H1 (cell line): ENCODE measurements around the gene STYXL1. TPM values are rescaled to one million over a fixed set of nuclear protein-coding genes. Genes with fewer than 3 reads are reported as not detected.

Experiments
- CTCF ChIA-PET: fragments of 300-600 bp; sonication (Branson Sonifier 250); formaldehyde crosslinking; loops from one replicate; lab custom pipeline; 2021; ENCODE audit not compliant: partially characterized antibody; lab: Charles Lee
- POLR2A ChIA-PET: fragments of 300-600 bp; sonication (Branson Sonifier 250); formaldehyde crosslinking; loops from one replicate; lab custom pipeline; 2021; ENCODE audit warnings: inconsistent platforms; ENCODE audit not compliant: partially characterized antibody; lab: Charles Lee
- DNase-seq, 2 experiments: peaks; one replicate each; pipeline versions ENCODE4 v3.0.0 to v3.0.0-alpha.2; 2010 to 2022; ENCODE audit warnings: low spot score in 2 of 2, low read depth in 1 of 2, mixed read lengths in 1 of 2
- FAIRE-seq: peaks from 2 replicates; lab custom pipeline; 2011; peaks lifted over from hg19 to GRCh38; lab: Jason Lieb, UNC
- H2AFZ ChIP-seq: 2 replicates; pipeline ENCODE4 v1.8.1; 2012; ENCODE audit warnings: low read length, inconsistent platforms
- H2AK5ac ChIP-seq: 2 replicates; pipeline ENCODE4 v1.6.1; 2013; ENCODE audit warnings: low read depth, low read length
- H2BK120ac ChIP-seq: replicated peaks from 2 replicates; pipeline ENCODE3; 2013; ENCODE audit warnings: low read depth, low read length, inconsistent platforms
- H2BK12ac ChIP-seq: 2 replicates; pipeline ENCODE4 v1.6.1; 2013; ENCODE audit warnings: low read depth, low read length
- H2BK15ac ChIP-seq: 2 replicates; pipeline ENCODE4 v1.6.1; 2013; ENCODE audit warnings: low read length
- H2BK20ac ChIP-seq: 2 replicates; pipeline ENCODE4 v1.6.1; 2013; ENCODE audit warnings: low read length
- H2BK5ac ChIP-seq: 2 replicates; pipeline ENCODE4 v1.6.1; 2013; ENCODE audit warnings: low read depth, low read length
- H3K14ac ChIP-seq: 2 replicates; pipeline ENCODE4 v1.6.1; 2013; ENCODE audit warnings: inconsistent platforms; ENCODE audit not compliant: insufficient read length
- H3K18ac ChIP-seq: 2 replicates; pipeline ENCODE4 v1.6.1; 2013; ENCODE audit warnings: low read length; ENCODE audit errors: extremely low read depth
- H3K23ac ChIP-seq: 2 replicates; pipeline ENCODE4 v1.6.1; 2013; ENCODE audit warnings: inconsistent platforms; ENCODE audit not compliant: insufficient read length
- H3K23me2 ChIP-seq: 2 replicates; pipeline ENCODE4 v1.6.1; 2013; ENCODE audit warnings: low read depth, low read length
- H3K27ac ChIP-seq: 2 replicates; pipeline ENCODE4 v1.6.1; 2011; ENCODE audit warnings: low read depth, low read length, inconsistent platforms
- H3K27me3 ChIP-seq, 4 experiments: replicated peaks in 1 of 4; 1 replicate in 1 of 4; 2 replicates in 3 of 4; pipeline versions ENCODE4 v1.6.1 to v1.8.1; 2011 to 2013; ENCODE audit warnings: low read length in 3 of 4, mild to moderate bottlenecking in 3 of 4, inconsistent platforms in 2 of 4, mixed read lengths in 2 of 4, moderate library complexity in 1 of 4; ENCODE audit not compliant: control insufficient read depth in 3 of 4, insufficient read depth in 3 of 4; ENCODE audit errors: extremely low read depth in 1 of 4
- H3K36me3 ChIP-seq, 4 experiments: 2 replicates each; pipeline versions ENCODE4 v1.6.1 to v1.8.1; 2011 to 2013; ENCODE audit warnings: mild to moderate bottlenecking in 4 of 4, low read length in 3 of 4, moderate library complexity in 2 of 4, control low read depth in 1 of 4, inconsistent platforms in 1 of 4; ENCODE audit not compliant: insufficient read depth in 4 of 4, control insufficient read depth in 2 of 4
- H3K4ac ChIP-seq: replicated peaks from 2 replicates; pipeline ENCODE3; 2013; ENCODE audit warnings: low read length, low read depth, mixed read lengths, inconsistent platforms; ENCODE audit not compliant: insufficient read length
- H3K4me1 ChIP-seq, 4 experiments: replicated peaks in 1 of 4; 1 replicate in 1 of 4; 2 replicates in 3 of 4; pipeline versions ENCODE4 v1.6.1 to v1.8.1; 2011 to 2013; ENCODE audit warnings: low read length in 3 of 4, inconsistent platforms in 2 of 4, mixed read lengths in 1 of 4; ENCODE audit not compliant: insufficient read depth in 4 of 4, control insufficient read depth in 3 of 4
- H3K4me2 ChIP-seq, 2 experiments: 2 replicates each; pipeline versions ENCODE4 v1.6.1 to v1.8.1; 2011 to 2013; ENCODE audit warnings: low read depth in 2 of 2, low read length in 2 of 2, control low read depth in 1 of 2, inconsistent platforms in 1 of 2, mild to moderate bottlenecking in 1 of 2; ENCODE audit not compliant: insufficient read depth in 1 of 2
- H3K4me3 ChIP-seq, 4 experiments: fragments of 200-600, 300-600 bp in 1 of 4; sonication (generic), shearing (Covaris generic), sonication (Bioruptor Twin) in 1 of 4; 2 replicates each; pipeline versions ENCODE4 v1.5.1 to v1.8.1; 2011 to 2016; ENCODE audit warnings: low read length in 4 of 4, low read depth in 3 of 4, control low read depth in 2 of 4, inconsistent platforms in 2 of 4, mild to moderate bottlenecking in 2 of 4, mixed read lengths in 1 of 4, moderate library complexity in 1 of 4; ENCODE audit not compliant: insufficient read depth in 2 of 4; ENCODE audit errors: extremely low read depth in 1 of 4
- H3K56ac ChIP-seq: replicated peaks from 2 replicates; pipeline ENCODE3; 2013; ENCODE audit warnings: low read depth, mild to moderate bottlenecking, mixed read lengths, low read length, inconsistent platforms; ENCODE audit not compliant: insufficient read length
- H3K79me1 ChIP-seq: 2 replicates; pipeline ENCODE4 v1.6.1; 2013; ENCODE audit warnings: low read depth, low read length, control low read depth
- H3K79me2 ChIP-seq, 2 experiments: 2 replicates each; pipeline versions ENCODE4 v1.6.1 to v1.8.1; 2012 to 2013; ENCODE audit warnings: low read length in 2 of 2, mild to moderate bottlenecking in 2 of 2, inconsistent platforms in 1 of 2; ENCODE audit not compliant: insufficient read depth in 2 of 2, control insufficient read depth in 1 of 2
- H3K9ac ChIP-seq, 4 experiments: replicated peaks in 1 of 4; 1 replicate in 1 of 4; 2 replicates in 3 of 4; pipeline versions ENCODE4 v1.6.1 to v1.8.1; 2011 to 2013; ENCODE audit warnings: low read depth in 3 of 4, low read length in 3 of 4, control low read depth in 2 of 4, mild to moderate bottlenecking in 2 of 4, moderate library complexity in 2 of 4, inconsistent platforms in 1 of 4; ENCODE audit errors: extremely low read depth in 1 of 4
- H3K9me3 ChIP-seq, 2 experiments: 2 replicates each; pipeline versions ENCODE4 v1.6.1 to v1.8.1; 2012 to 2013; ENCODE audit warnings: mild to moderate bottlenecking in 2 of 2, moderate library complexity in 2 of 2, control low read depth in 1 of 2, inconsistent platforms in 1 of 2, low read depth in 1 of 2, low read length in 1 of 2, mixed read lengths in 1 of 2; ENCODE audit not compliant: insufficient read depth in 2 of 2
- H4K20me1 ChIP-seq, 2 experiments: replicated peaks in 1 of 2; 2 replicates each; pipeline versions ENCODE3 to v1.8.1; 2011 to 2013; ENCODE audit warnings: inconsistent platforms in 2 of 2, low read length in 2 of 2, mild to moderate bottlenecking in 1 of 2; ENCODE audit not compliant: insufficient read depth in 2 of 2, control insufficient read depth in 1 of 2
- H4K5ac ChIP-seq: 2 replicates; pipeline ENCODE4 v1.6.1; 2013; ENCODE audit warnings: low read length, low read depth, mixed read lengths, inconsistent platforms; ENCODE audit not compliant: insufficient read length
- H4K8ac ChIP-seq: 2 replicates; pipeline ENCODE4 v1.8.0; 2013; ENCODE audit warnings: mild to moderate bottlenecking, moderate library complexity, low read length, inconsistent platforms; ENCODE audit not compliant: insufficient read depth; ENCODE audit errors: extremely low read depth
- H4K91ac ChIP-seq: replicated peaks from 2 replicates; pipeline ENCODE3; 2013; ENCODE audit warnings: low read length, mixed read lengths, inconsistent platforms; ENCODE audit not compliant: insufficient read length
- ASH2L ChIP-seq: fragments of 200-600, 300-600 bp; sonication (generic); IDR thresholded peaks from one replicate; pipeline ENCODE4 v1.7.1; 2017; ENCODE audit warnings: low read length
- BRCA1 ChIP-seq: IDR thresholded peaks from 2 replicates; pipeline ENCODE4 v1.6.1; 2012; ENCODE audit warnings: low read depth, low read length, improper control_type of control experiment
- CBX5 ChIP-seq: fragments of 300-800, 300-1000 bp; sonication (generic); IDR thresholded peaks from 2 replicates; pipeline ENCODE4 v1.7.1; 2016; ENCODE audit warnings: antibody characterized with exemption, low read length, low read depth
- CBX8 ChIP-seq: fragments of 300-800, 300-1000 bp; sonication (generic); IDR thresholded peaks from 2 replicates; pipeline ENCODE4 v1.7.1; 2016; ENCODE audit warnings: low read depth, low read length, borderline replicate concordance
- CREB1 ChIP-seq: IDR thresholded peaks from 2 replicates; pipeline ENCODE4 v1.6.1; 2012; ENCODE audit warnings: inconsistent platforms
- EP300 ChIP-seq, 2 experiments: IDR thresholded peaks; 1 replicate in 1 of 2; 2 replicates in 1 of 2; pipeline ENCODE4 v1.6.1; 2011 to 2012; ENCODE audit warnings: low read depth in 2 of 2, low read length in 2 of 2, mild to moderate bottlenecking in 2 of 2, borderline replicate concordance in 1 of 2, inconsistent platforms in 1 of 2, moderate library complexity in 1 of 2
- KDM4A ChIP-seq: IDR thresholded peaks from one replicate; pipeline ENCODE4 v1.7.1; 2012; ENCODE audit warnings: low read depth, mild to moderate bottlenecking, moderate library complexity, low read length, inconsistent platforms; ENCODE audit not compliant: severe bottlenecking
- MAFK ChIP-seq: IDR thresholded peaks from 2 replicates; pipeline ENCODE4 v1.6.1; 2012; ENCODE audit warnings: low read depth, mild to moderate bottlenecking, improper control_type of control experiment, low read length
- NANOG ChIP-seq: IDR thresholded peaks from 2 replicates; pipeline ENCODE4 v1.6.1; 2011; ENCODE audit warnings: low read length, low read depth, mild to moderate bottlenecking, inconsistent platforms; ENCODE audit not compliant: insufficient read depth, poor library complexity, severe bottlenecking
- SP1 ChIP-seq: IDR thresholded peaks from 2 replicates; pipeline ENCODE4 v1.6.1; 2011; ENCODE audit warnings: low read depth, low read length
- SRF ChIP-seq: IDR thresholded peaks from 2 replicates; pipeline ENCODE4 v1.6.1; 2011; ENCODE audit warnings: mild to moderate bottlenecking, low read depth, low read length, moderate library complexity
- SUZ12 ChIP-seq: fragments of 200-600 bp; sonication (generic); IDR thresholded peaks from 2 replicates; pipeline ENCODE4 v1.6.1; 2012; ENCODE audit warnings: mild to moderate bottlenecking, inconsistent platforms, low read length, moderate library complexity, mixed read lengths
- TAF7 ChIP-seq: optimal IDR thresholded peaks from 2 replicates; pipeline ENCODE3; 2011; ENCODE audit warnings: low read depth, mild to moderate bottlenecking, inconsistent platforms, low read length, moderate library complexity, borderline replicate concordance
- TEAD4 ChIP-seq: IDR thresholded peaks from 2 replicates; pipeline ENCODE4 v1.6.1; 2012; ENCODE audit warnings: low read depth, low read length, inconsistent platforms, mixed read lengths
- WGBS, 2 experiments: shearing (Covaris generic) in 1 of 2; methylation state at CpG; one replicate each; pipeline versions ENCODE4 v1.1.6 to v1.1.7; 2013 to 2015; ENCODE audit warnings: low lambda C conversion rate in 2 of 2, mixed read lengths in 2 of 2, inconsistent platforms in 1 of 2, low coverage in 1 of 2, missing lambda C conversion rate in 1 of 2; ENCODE audit not compliant: insufficient replicate concordance in 2 of 2, insufficient coverage in 1 of 2, insufficient read length in 1 of 2; ENCODE audit errors: extremely low coverage in 1 of 2, missing lambda C conversion rate in 1 of 2; 5-methylcytosine and 5-hydroxymethylcytosine counted together
- polyA plus RNA-seq, 7 experiments: library from polyadenylated mRNA; depleted of rRNA in 3 of 7; stranded (reverse) in 5 of 7; unstranded in 2 of 7; fragments of >200 nt in 5 of 7; fragments of 200-250 nt in 2 of 7; gene quantifications; 1 replicate in 5 of 7; 2 replicates in 1 of 7; 4 replicates in 1 of 7; pipeline versions ENCODE4 v1.2.1 to v1.2.3, GENCODE V29; 2011 to 2013; ENCODE audit warnings: missing spikeins in 2 of 7, mixed read lengths in 2 of 7
- total RNA-seq: library from RNA; stranded (reverse); fragmentation: NEBNext Ultra II Directional; extraction: Animal tissue kit (Norgen Biotek cat#: 25700); gene quantifications from 2 replicates; pipeline ENCODE4 v1.2.1, GENCODE V29; 2021

STYXL1 gene
- total and polyA plus RNA-seq, 2 of the 8 experiments (the other 6 are each of a cell fraction or from before 2014, with no cell fraction given): 32.3 to 53.9 TPM

- Histone ChIP-seq H3K56ac (no peak overlapping the region), H2BK20ac (no peak overlapping the region), H4K5ac (peak overlapping the region; percentile 56), H2BK12ac (peak overlapping the region; percentile 60; the same call in 1 of the 2 replicates), H3K18ac (peak overlapping the region; percentile 78), H4K91ac (peak overlapping the region; percentile 68), H2AFZ (0 out of 2 replicates have a peak overlapping the region, but pooled peaks have one; percentile 47), H2BK15ac (0 out of 2 replicates have a peak overlapping the region, but pooled peaks have one; percentile 31), H3K4me2 (peak overlapping the region; percentile 62 to 96), H3K27ac (no peak overlapping the region), H2AK5ac (no peak overlapping the region), H3K4ac (peak overlapping the region; percentile 53), H3K9ac (peak overlapping the region in 2 of 4 experiments; percentile 60 to 68; a peak in 3 of 7 replicates), H3K79me1 (no peaks in the 10 kb centered on the region), H4K8ac (no peak overlapping the region), H3K14ac (no peak overlapping the region), H3K4me3 (peak overlapping the region; percentile 35 to 96 (median 46); a peak in 6 of 8 replicates), H2BK120ac (no peak overlapping the region), H3K79me2 (no peaks in the 10 kb centered on the region), H3K23ac (no peak overlapping the region), H3K36me3 (no peaks in the 10 kb centered on the region; a peak in 1 of 8 replicates), H4K20me1 (no peaks in the 10 kb centered on the region), H3K23me2 (peaks cover 12% of the 10 kb centered on the region; the same call in 1 of the 2 replicates), H3K27me3 (no peaks in the 10 kb centered on the region), H2BK5ac (peak overlapping the region; percentile 81), H3K4me1 (peaks cover 0 to 23% (median 15%) of the 10 kb centered on the region in 4 experiments; a peak in 6 of 7 replicates), H3K9me3 (no peaks in the 10 kb centered on the region)
- 78% methylated on average over 11 of the region's 11 CpGs; no CpG with 5 or more reads in 1 of the 2 experiments for WGBS, 2 experiments
- CTCF ChIA-PET: interaction anchor here (6.3 kb wide), 1 partner anchor 24 kb away, joined by 41 read pairs; no protein-coding TSS in a partner anchor
- FAIRE-seq (no peak), DNase-seq (no peak)
- POLR2A ChIA-PET: interaction anchor here (0.6 to 2.1 kb wide), 5 partner anchors 17 to 130 kb away, joined by 3 to 5 read pairs (median 4); partner anchors contain the start of genes MDH2 and STYXL1
- TF ChIP-seq ASH2L (no peak), NANOG (no peak), CBX8 (no peak), KDM4A (no peak), SUZ12 (no peak), CREB1 (no peak), SRF (no peak), EP300 (IDR thresholded peaks at IDR 0.05; ENCODE audit: borderline replicate concordance in 1 of 2, low read depth in 2 of 2, low read length in 2 of 2) (no peak), TEAD4 (no peak), TAF7 (no peak), BRCA1 (no peak), SP1 (no peak), CBX5 (no peak), MAFK (no peak)
These were observed 52.7 kb downstream of the STYXL1 start for GRCh38 chr7:75995052-75995471.
